Stimulated activated CD8-positive, alpha-beta memory T cell treated with anti-CD3 and anti-CD28 coated beads, Interleukin-15, amount 100 ng/mL, for 4 hours (primary cell): ENCODE data around the gene TP63.

Source experiments
- DNase-seq, 2 donors: peaks; one replicate each; pipeline ENCODE4 v3.0.0-alpha.2; 2020; ENCODE audit warnings: low read depth in 2 of 2

The TP63 gene

GRCh38 chr3:189862385-189862998, 231.3 kb downstream of the TP63 start:
- DNase-seq: no peak

GRCh38 chr3:189863031-189863430, 231.8 kb downstream of the TP63 start:
- no peak for DNase-seq

- no peak for DNase-seq
Measured at GRCh38 chr3:189868061-189868460, 236.9 kb downstream of the TP63 start.

DNA sequence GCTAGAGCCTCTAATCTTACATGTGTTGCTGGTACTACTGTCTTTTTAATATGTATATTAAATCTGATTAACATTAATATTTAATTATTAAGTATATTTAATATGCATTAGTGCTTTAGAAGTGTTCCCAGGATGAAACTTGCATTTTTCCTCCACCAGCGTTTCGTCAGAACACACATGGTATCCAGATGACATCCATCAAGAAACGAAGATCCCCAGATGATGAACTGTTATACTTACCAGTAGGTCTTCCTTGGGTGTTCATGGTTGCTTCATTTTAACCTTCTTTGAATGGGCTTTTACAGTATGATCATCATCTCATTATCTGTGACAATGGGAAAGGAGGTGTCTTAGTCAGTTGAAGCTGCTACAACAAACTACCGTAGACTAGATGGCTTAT, 238.0 kb downstream of the TP63 start:
- DNase-seq: no peak

DNA sequence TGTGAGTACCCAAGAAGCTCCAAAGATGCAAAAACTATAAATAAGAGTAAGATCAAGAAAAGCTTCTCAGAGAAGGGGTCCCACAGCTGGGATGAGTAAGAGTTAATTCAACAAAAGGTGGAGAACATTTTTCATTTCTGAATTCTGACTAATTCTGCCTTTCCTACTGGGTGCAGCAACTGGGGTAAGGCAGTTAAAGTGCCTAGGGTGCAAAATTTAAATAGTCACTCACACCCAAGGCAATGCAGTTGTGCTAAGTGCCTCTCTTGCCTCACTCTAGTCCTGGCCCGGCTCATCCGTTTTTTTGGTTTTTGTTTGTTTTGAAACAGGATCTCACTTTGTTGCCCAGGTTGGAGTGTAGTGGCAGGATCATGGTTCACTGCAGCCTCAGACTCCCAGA, 240.2 kb downstream of the TP63 start:
- no peak for DNase-seq

DNA sequence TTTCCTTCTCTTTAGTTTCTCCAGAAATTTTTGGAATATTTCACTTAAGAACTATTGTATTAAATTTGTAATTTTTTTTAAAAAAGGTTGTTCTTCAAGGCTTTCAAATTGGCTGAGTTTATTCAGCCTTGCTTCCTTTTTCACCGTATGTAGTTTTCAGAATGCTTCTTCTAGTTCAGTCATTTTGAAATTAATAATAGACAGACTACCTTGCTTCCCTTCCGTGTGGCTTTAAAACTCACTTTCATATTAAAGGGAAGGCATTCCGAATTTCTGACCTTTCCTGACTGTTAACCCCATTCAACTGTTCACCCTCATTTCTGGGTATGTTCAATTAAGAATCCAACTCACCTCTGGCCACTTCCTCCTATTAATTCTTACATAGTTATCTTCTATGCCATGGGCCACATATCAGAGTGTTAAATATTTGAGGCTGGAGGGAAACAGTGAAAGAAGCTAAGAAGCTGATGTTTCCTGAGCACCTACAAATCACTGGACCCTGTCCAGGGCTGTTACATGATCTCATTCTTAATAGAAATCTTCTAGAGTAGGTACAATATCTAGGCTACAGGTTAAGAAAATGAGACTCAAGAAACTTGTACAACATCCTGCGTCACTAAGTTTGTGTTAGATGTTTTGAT, 252.0 kb downstream of the TP63 start:
- DNase-seq: no peak

DNA sequence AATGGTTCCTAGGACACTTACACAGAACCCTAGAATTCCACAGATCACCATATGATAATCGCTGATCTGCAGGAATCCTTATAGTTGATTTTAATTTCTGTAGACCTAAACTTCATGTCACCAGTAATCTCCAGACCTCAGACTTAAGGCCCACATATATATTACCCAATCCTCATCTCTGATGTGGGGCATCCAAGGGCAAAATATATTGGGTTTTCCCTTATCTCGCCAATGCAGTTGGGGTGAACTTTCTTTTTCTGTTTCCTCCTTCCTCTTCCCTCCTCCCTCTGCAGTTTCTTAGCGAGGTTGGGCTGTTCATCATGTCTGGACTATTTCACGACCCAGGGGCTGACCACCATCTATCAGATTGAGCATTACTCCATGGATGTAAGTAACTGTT, 259.3 kb downstream of the TP63 start:
- DNase-seq: no peak

GRCh38 chr3:189896533-189896932, 265.3 kb downstream of the TP63 start:
- DNase-seq: no peak

DNA sequence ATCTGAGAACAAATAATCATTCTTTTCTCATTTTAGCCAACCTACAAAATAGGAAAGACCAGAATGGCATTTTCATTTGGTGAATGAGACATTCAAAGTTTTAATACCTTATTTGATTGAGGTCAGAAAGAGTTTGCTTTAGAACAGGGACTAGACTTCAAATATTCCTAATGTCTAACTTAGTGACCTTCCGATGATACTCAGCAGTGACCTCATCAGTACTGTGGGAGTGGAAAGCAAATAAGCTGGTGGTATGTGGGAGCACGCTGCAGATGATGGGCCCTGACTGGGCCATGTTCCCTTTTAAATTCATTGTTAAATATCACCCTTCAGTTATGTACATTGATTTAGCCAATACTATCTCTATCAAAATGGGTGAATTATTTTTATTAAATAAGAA, 266.2 kb downstream of the TP63 start:
- no peak for DNase-seq

GRCh38 chr3:189898559-189899153, 267.5 kb downstream of the TP63 start:
- DNase-seq: no peak

GRCh38 chr3:189899186-189899585, 268.0 kb downstream of the TP63 start:
- no peak for DNase-seq

DNA sequence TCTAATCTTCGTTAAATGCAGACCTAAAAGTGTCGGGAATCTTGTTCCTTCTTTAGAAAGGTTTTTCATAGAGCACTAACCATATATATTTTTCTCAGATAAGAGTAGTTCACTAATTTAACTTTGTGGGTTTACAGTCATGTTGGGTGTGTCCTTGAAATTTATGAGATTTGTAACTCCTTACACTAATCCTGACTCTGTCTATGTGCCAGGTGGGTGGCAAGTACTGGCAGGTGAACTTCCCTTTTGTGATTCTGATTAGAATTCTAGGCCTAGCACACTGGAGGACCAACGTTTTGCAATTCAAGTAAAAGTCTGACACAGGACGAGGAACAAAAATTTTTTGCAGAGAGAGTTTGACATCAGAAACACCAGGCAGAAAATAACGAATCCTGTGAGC, 269.4 kb downstream of the TP63 start:
- DNase-seq: no peak

GRCh38 chr3:189901481-189901880, 270.3 kb downstream of the TP63 start:
- no peak for DNase-seq

GRCh38 chr3:189902230-189903186, 271.3 kb downstream of the TP63 start:
- DNase-seq: no peak

GRCh38 chr3:189903562-189904250, 272.5 kb downstream of the TP63 start:
- DNase-seq: no peak

DNA sequence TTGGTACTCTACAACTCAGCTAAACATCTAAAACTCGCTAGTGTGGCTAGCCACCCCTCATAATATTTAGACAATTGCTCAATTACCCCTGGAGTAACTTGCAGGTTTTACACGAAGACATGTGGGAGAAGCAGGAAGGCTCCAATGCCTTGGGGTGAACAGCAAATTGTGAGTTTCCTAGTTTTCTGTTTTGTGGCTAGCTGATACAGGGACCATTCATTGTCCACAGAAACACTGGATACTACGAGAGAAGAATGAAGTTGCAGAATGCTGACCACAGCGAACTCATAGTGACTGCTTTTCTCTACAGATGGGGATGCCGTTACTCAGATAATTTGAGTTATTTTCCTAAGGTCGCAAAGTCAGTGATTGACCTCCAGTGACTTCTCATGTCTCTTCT, 276.6 kb downstream of the TP63 start:
- no peak for DNase-seq

DNA sequence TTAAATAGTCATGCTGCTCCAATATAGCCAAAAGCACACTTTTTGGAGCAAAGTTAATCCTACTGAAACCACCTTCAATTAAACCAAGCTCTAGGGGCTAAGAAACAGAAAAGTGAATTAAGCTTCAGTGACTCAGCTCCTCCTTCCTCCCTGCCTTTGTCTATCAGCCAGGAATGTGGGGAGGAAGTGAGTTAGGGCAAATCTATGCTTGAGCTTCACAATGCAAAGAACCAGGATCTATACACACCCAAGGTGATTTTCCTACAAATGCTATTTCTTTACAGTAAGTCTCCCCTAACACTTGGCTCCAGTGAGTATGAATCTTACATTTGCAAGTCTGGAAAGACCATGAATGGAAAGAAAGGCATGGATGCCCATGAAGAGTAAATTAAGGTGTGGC, 277.5 kb downstream of the TP63 start:
- DNase-seq: no peak

DNA sequence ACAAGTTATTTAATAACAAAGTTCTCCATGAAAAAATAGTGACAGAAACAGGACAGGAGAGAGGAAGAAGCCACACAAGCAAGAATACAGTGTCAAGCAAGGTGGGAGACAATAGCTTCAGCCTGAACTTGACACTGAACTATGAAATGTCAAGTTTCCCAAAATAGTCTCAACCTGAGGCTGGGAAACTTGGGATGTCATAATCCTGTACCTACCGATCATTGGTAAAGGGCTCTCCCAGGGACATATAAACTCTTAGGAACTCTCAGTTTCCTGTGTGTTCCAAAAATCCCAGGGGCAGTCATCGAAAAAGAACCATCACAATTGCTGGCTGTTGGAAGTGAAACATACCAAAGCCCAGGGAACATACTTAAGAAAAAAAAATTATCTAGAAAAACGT, 277.9 kb downstream of the TP63 start:
- no peak for DNase-seq

DNA sequence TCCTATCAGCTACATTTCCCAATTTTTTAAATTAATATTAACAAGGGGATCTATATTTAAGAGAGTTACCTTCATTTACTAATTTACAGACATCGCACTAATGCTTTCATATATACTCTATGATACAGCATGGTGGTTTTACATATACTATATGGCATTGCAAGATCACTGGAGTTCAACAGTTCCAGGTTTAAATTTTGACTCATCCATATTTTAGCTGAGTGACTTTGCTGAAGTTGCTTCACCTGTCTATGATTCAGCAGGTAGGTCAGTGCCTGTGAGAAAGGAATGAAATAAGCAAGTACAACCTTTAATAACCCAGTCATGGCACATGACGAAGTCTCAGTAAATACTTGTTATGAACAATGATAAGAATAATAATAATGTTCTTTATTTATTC, 278.4 kb downstream of the TP63 start:
- DNase-seq: no peak

GRCh38 chr3:189911001-189911400, 279.8 kb downstream of the TP63 start:
- DNase-seq: no peak

GRCh38 chr3:189914799-189915198, 283.6 kb downstream of the TP63 start:
- no peak for DNase-seq

DNA sequence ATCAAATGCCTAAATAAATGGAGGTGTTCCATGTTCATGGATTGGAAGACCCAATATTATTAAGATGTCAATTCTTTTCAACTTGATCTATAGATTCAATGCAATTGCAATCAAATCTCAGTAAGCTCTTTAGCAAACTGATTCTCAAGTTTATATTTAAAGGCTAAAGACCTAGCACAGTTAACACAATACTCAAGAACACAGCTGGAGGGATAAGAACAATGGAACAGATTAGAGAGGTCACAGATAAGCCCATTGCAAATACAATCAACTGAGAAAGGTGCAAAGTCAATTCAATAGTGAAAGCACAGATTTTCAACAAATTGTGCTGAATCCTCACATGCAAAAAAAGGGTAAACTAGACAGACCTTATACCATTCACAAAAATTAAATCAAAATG, 290.6 kb downstream of the TP63 start:
- DNase-seq: no peak
